ENCODE measurements around the gene MAK.
A peak's percentile ranks its signal among the peaks of the same experiment; 100 is the strongest.
"Not testable (repeated sequence)": the region's sequence is repeated elsewhere in the genome, so short reads cannot be mapped to it uniquely, and the experiment has no call there.

Gene MAK

GRCh38 chr6:10771371-10771894 is 66.9 kb downstream of the MAK start:
- no peak for DNase-seq

- no peak for DNase-seq
Observed at GRCh38 chr6:10769419-10769818, 68.9 kb downstream of the MAK start.

- no peak for DNase-seq
Observed at GRCh38 chr6:10763006-10763405, 75.3 kb downstream of the MAK start.

- DNase-seq, result no peak
Observed at GRCh38 chr6:10759884-10760329, 78.4 kb downstream of the MAK start.

GRCh38 chr6:10759312-10759839 is 79.0 kb downstream of the MAK start:
- peak in 1 of 5 donors; percentile 33 for DNase-seq

GRCh38 chr6:10756085-10756484 is 82.3 kb downstream of the MAK start:
- DNase-seq, result no peak

- not testable (repeated sequence) for DNase-seq
Observed at GRCh38 chr6:10751757-10752156, 86.6 kb downstream of the MAK start.

- not testable (repeated sequence) for DNase-seq
Observed at GRCh38 chr6:10750568-10750967, 87.8 kb downstream of the MAK start.

- no peak for DNase-seq
Observed at GRCh38 chr6:10749734-10750133, 88.6 kb downstream of the MAK start.

GRCh38 chr6:10747251-10747972 is 90.9 kb downstream of the MAK start, which contains the start of gene TMEM14B:
Gene TMEM14B, plus strand, starts transcription at chr6:10747805. Its CDS starts 1,441 bp downstream, at chr6:10749246.
- peak; percentile 98 to 99 (median 99) for DNase-seq

- no peak for DNase-seq
Observed at GRCh38 chr6:10746915-10747250, 91.5 kb downstream of the MAK start.

GRCh38 chr6:10745116-10745515 is 93.2 kb downstream of the MAK start:
- DNase-seq, result no peak

GRCh38 chr6:10743515-10743914 is 94.8 kb downstream of the MAK start:
- no peak for DNase-seq

- no peak for DNase-seq
Observed at GRCh38 chr6:10742251-10742650, 96.1 kb downstream of the MAK start.

- not testable (repeated sequence) for DNase-seq
Observed at GRCh38 chr6:10741643-10742042, 96.7 kb downstream of the MAK start.

GRCh38 chr6:10740061-10740460 is 98.3 kb downstream of the MAK start:
- DNase-seq, result no peak

GRCh38 chr6:10736731-10737130 is 101.6 kb downstream of the MAK start:
- no peak for DNase-seq

- no peak for DNase-seq
Observed at GRCh38 chr6:10733863-10734262, 104.5 kb downstream of the MAK start.

- DNase-seq, result no peak
Observed at GRCh38 chr6:10733151-10733715, 105.1 kb downstream of the MAK start.

GRCh38 chr6:10730254-10730653 is 108.1 kb downstream of the MAK start:
- DNase-seq, result no peak

- DNase-seq, result no peak
Observed at GRCh38 chr6:10725716-10726115, 112.6 kb downstream of the MAK start.

GRCh38 chr6:10725044-10725443 is 113.3 kb downstream of the MAK start:
- no peak for DNase-seq

- DNase-seq, result no peak
Observed at GRCh38 chr6:10723567-10723881, 114.8 kb downstream of the MAK start.

Measured in T-helper 1 cell (primary cell).